ENCODE data around the gene VGLL4.

- TF ChIP-seq, protein P1, sequence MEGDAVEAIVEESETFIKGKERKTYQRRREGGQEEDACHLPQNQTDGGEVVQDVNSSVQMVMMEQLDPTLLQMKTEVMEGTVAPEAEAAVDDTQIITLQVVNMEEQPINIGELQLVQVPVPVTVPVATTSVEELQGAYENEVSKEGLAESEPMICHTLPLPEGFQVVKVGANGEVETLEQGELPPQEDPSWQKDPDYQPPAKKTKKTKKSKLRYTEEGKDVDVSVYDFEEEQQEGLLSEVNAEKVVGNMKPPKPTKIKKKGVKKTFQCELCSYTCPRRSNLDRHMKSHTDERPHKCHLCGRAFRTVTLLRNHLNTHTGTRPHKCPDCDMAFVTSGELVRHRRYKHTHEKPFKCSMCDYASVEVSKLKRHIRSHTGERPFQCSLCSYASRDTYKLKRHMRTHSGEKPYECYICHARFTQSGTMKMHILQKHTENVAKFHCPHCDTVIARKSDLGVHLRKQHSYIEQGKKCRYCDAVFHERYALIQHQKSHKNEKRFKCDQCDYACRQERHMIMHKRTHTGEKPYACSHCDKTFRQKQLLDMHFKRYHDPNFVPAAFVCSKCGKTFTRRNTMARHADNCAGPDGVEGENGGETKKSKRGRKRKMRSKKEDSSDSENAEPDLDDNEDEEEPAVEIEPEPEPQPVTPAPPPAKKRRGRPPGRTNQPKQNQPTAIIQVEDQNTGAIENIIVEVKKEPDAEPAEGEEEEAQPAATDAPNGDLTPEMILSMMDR (conservative IDR thresholded peaks at IDR 0.05; ENCODE audit: low read depth, low read length): no peak
- TF ChIP-seq EZH2 (IDR thresholded peaks at IDR 0.05; ENCODE audit: low read length, unreplicated experiment): no peak
These were observed 60.1 kb downstream of the VGLL4 start for GRCh38 chr3:11583638-11584046.

Data from PC-3 (cell line).